Keratinocyte (primary cell): ENCODE results near the gene OR6B2.

ENCODE experiments used
- EZH2 ChIP-seq: IDR thresholded peaks from one replicate; pipeline ENCODE4 v1.6.1; 2012; ENCODE audit warnings: inconsistent platforms, mild to moderate bottlenecking, low read length, moderate library complexity
- TF ChIP-seq, protein P1 (sequence below), 3 experiments: IDR thresholded peaks in 1 of 3; conservative IDR thresholded peaks in 1 of 3; optimal IDR thresholded peaks in 1 of 3; 2 replicates in 2 of 3; 3 replicates in 1 of 3; pipeline versions ENCODE3 to v1.5.1; 2011; ENCODE audit warnings: low read length in 3 of 3, mild to moderate bottlenecking in 3 of 3, moderate library complexity in 2 of 3, control low read depth in 1 of 3, inconsistent platforms in 1 of 3; ENCODE audit not compliant: insufficient read depth in 2 of 3; ENCODE audit errors: extremely low read depth in 1 of 3

GRCh38 chr2:240069829-240070228 lies 39.6 kb upstream of the OR6B2 start:
- TF ChIP-seq, protein P1, sequence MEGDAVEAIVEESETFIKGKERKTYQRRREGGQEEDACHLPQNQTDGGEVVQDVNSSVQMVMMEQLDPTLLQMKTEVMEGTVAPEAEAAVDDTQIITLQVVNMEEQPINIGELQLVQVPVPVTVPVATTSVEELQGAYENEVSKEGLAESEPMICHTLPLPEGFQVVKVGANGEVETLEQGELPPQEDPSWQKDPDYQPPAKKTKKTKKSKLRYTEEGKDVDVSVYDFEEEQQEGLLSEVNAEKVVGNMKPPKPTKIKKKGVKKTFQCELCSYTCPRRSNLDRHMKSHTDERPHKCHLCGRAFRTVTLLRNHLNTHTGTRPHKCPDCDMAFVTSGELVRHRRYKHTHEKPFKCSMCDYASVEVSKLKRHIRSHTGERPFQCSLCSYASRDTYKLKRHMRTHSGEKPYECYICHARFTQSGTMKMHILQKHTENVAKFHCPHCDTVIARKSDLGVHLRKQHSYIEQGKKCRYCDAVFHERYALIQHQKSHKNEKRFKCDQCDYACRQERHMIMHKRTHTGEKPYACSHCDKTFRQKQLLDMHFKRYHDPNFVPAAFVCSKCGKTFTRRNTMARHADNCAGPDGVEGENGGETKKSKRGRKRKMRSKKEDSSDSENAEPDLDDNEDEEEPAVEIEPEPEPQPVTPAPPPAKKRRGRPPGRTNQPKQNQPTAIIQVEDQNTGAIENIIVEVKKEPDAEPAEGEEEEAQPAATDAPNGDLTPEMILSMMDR (optimal IDR thresholded peaks at IDR 0.05 in 1 of 3, IDR thresholded peaks at IDR 0.05 in 1 of 3, conservative IDR thresholded peaks at IDR 0.05 in 1 of 3; ENCODE audit: extremely low read depth in 1 of 3, insufficient read depth in 2 of 3, low read length in 3 of 3), result no peak
- no peak for TF ChIP-seq EZH2
